ENCODE data around the gene BARX2.

BARX2 gene

DNA sequence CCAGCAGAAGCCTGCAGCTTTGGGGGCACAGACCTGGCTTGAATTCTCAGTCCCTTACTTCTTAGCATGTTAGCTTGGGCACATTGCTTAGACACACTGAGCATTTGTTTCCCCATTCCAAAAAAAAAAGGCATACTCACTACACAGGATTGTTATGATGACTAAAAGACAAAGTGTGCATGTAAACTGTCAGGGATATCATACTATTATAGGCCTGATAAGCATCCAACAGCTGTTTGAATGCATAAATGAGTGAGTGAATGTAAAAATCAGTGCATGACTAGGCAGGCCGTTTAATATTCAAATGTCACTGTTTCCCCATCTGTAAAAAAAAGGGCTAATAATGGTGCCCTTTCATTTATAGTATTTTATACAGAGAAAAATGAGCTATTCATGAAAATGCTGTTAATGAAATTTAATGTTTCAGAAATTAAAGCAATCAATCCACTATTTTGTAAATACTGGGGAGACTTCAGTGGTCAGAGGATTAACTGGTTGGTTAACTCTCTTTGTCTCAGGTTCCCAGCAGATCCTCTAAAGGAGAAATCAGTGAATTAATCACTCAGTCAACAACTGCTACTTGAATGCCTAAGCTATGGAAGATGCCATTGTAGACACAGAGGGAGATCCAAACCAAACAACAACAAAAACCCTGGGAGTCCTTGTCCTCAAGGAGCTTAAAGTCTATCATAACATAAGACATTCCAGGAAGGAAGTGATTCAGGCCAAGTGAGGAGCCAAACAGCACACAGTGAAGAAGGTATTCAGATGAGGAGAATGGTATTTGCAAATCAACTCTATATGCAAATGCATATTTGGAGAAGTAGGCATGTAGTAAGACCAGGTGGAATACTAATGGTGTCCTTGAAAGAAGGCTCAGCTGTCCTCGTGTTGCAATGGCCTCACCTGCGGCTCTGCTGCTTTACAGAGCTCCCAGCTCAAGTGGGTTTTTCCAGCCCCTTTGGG lies 26.8 kb downstream of the BARX2 start:
- DNase-seq (ENCODE audit: low read depth), result no peak

DNA sequence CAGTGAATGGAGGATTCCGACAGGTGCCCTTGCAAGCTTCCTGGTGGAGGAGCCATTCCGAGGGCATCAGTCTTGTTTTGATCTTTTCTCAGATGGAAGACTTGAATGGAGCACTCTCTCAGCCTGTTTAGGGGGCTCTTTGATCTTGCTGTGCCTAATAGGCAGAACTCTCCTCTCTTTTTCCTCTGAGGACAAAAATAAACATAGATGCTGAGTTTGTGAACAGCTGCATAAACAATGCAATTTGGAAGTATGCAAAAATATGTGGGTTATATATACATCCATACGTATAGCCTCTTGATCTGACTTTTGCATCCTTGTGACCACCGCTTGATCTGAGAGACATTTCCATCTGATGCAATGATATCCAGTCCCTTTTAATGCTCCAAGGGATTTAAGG lies 29.1 kb downstream of the BARX2 start:
- DNase-seq (ENCODE audit: low read depth), result no peak

DNA sequence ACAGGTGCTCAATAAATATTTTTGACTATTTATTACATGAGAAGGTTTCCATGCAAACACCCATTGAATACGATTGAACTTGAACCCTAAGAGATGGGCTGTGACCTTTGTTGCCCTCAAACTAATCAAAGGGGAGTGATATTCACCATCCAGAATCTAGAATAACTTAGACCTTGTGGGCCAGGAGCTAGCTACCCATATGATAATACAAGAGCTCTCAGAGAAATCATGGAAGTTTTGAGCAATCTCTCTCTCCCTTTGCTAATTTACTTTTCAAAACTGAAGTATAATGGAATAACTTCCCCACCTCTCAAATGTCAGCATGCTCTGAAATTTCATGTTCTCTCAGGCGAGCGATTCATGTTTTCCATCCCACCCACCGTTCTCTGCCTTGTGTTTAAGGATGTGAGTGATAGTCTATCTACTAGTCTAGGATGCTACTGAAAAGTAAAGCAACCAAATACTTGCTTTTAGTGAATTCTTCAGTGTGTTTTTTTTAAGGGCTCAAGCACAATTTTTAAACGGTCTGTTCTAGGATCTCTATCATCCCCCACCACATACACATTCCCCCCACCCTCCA lies 33.3 kb downstream of the BARX2 start:
- no peak for DNase-seq (ENCODE audit: low read depth)

DNA sequence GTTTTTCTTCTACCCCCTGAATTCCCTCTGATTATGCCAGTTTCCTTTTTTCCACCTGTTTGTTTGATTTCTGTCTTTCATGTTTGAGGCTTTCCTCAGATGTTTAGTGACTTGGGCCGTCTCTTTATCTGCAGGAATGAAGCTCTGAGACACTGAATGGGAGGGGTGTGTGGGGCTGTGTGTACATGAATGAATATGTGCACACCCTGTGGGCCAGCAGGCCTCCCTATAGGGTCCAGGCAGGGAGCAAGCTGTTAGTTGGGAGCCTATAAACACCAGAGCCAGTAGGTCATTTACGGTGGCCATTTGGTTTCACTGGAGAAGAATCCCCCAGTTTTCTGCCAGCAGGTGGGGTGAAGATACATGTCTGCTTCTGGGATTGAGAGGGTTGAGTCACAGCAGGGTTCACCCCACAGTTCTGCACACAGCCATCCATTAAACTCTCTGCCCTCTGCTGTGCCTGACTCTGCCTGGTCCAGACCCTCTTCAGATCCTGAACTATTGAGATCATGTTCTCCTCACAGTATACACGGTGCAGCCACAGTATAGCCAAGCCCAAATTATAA lies 34.8 kb downstream of the BARX2 start:
- no peak for DNase-seq (ENCODE audit: low read depth)

DNA sequence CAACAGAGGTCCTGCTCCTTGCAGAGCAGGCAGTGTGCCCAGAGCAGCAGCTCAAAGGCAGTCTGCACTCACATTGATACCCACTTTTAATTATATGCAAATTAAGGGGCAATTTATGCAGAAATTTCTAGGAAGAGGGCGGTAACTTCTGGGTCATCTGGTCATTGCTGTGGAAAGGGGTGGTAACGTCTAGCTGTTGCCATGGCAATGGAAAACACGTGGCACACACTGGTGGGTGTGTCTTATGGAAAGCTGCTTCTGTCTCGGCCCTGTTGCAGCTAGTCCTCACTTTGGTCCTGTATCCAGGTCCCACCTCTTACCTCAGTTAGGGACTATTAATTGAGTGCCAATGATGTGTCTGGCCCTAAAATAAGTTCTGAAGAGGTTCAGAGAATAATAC lies 36.8 kb downstream of the BARX2 start:
- no peak for DNase-seq (ENCODE audit: low read depth)

DNA sequence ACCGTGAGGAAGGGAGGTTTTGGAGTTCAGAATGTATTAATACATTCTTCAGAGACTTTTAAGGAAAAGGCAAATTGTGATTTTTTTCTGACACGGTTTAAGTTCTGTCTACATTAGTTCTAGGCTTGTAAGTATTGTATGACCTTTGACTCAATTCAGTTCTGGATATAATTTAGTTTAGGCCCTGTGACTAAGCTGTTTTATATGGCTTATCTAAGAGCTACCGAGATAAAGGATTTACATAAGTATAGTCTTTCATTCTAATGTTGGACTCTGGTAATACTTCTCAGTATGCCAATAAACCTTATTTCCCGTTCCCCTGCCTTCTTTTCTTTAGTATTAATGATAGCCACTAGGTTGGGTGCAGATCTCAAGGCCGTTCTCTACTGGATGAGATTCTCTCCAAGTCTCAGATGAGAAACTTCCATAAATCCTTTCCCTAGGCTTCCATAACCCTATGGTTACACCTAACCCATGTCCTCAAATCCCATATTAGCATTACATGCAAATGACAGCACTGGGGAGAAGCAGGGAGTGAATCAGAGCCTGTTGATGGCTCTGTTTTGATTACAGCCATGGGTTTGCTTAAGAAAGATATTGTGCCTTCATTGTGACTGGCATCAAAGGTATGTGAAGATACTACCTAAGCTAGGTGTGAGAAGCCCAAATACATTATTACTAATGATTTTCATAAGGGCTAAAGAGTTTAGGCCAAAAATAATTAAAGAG lies 38.7 kb downstream of the BARX2 start:
- DNase-seq (ENCODE audit: low read depth), result no peak

DNA sequence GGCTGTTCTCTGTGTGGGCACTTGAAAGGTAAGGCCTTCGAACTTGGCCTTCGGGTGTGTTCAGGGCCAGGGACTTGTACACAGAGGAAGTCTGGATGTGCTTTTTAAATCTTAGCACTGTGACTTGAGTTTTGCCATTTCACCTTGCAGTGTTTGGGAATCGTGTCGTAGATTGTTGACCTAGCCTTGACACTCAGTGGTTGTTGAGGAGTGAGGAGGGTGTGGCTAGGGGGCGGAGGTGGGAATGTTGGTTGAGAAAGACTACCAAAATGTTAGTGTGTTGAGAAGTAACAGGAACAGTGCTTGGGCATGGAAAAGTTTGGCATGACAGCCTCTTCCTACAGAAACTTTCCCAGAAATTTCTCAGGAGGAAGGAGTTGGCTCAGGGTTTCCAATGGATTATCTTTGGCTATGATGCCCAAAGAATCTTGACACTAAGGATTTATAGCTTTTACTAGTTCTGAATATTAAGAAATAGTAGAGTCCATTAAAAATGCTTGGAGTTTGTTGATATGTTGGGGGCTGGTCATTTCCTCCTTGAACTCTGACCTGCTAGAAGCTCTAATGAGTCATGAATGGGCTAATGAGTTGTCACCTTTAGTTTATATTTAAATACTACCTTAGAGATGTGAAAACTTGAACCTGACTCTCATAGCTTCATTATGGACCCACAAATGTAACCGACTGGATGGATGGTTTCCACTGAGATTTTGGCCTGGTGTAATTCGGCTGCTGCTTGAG lies 40.6 kb downstream of the BARX2 start:
- DNase-seq (ENCODE audit: low read depth), result no peak

DNA sequence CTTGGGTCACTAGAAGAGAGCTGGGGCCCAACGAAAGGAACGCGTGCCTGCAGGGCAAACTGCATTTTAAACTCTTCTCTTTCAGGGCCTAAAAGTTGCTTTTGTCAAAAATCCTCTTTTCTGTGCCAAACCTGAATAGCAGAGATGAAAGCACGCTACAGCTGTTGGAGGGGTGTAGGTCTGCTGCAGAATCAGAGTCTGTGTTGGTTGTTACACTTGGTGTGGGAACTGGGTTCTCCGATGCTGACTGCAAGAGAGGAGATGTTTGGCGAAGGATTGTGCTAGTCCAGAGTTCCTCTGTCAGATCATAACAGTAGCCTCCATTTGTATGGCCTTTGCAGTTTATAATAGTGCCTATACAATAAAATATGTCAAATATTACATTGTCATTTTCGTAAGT lies 41.8 kb downstream of the BARX2 start:
- no peak for DNase-seq (ENCODE audit: low read depth)

DNA sequence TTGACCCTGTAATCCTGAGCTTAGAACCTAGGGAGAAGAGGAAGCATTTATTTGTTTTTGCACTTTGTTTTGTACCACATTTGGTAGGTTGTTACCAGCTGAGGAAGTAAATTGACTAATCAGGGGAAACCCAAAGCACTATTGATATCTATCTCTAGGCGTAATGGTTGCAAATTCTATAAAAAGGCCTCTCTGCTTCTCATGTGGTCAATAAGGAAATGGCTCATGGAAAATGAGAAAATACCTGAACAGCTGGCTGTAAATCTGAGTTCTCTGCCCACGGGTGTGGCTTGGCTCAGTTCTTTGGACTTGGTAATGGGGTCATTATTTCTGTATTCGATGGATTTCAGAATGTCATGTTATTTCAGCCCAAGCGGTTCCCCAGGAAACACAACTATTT lies 42.4 kb downstream of the BARX2 start:
- no peak for DNase-seq (ENCODE audit: low read depth)

DNA sequence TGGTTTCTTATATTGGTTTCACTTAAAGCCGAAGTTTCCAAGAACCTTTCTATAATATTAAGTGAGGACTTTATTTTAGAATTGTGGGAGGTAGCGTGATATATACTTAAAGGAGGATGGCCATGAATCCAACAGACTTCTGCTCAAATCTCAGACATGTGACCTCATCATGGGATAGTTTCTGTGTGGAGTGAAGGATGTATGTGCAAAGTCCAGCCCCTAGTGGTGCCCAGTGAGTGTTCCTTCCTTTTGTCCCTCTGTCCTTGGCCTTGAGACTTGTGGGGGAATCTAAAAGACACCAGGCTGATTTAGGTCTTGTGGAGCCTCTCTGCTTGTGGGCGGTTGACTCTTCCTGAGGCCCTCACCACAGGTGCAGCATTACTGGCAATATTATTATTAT lies 43.7 kb downstream of the BARX2 start:
- DNase-seq (ENCODE audit: low read depth), result no peak

DNA sequence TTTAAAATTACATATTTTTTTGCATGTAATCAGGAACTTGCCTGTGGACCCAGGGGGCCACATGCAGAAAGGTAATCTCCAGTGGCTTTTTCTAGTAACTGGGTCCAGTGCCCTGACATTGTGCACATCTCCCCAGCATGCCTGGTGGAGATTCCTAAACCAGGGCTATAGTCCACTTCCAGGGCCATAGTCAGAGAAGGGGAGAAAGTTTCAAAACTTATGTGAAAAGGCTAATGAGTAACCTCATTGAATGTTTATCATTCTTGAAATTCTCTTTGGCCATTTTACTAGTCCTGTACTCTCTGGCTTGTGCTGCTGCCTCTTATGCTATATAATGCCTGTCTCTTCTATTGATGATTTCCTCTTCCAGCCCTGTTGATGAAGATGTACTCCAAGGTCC lies 47.8 kb downstream of the BARX2 start:
- DNase-seq (ENCODE audit: low read depth), result no peak

DNA sequence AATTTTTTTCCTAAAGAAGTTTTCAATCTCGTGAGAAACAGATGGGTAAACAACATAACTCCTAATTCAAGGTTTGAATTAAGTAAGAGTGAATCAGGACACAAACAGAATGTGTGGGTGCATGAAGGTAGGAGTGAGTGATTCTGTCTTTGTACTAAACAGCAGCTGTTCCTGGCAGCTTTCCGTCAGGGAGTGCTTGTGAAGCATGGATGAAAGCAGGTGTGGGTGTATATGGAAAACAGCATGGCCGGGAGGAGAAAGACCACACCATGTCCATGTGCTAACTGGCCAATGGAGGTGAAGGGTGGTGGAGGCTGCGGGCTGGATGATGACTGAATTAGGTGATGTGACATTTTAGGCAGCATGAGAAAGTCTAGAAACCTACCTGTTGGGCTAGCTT lies 49.6 kb downstream of the BARX2 start:
- DNase-seq (ENCODE audit: low read depth), result no peak

DNA sequence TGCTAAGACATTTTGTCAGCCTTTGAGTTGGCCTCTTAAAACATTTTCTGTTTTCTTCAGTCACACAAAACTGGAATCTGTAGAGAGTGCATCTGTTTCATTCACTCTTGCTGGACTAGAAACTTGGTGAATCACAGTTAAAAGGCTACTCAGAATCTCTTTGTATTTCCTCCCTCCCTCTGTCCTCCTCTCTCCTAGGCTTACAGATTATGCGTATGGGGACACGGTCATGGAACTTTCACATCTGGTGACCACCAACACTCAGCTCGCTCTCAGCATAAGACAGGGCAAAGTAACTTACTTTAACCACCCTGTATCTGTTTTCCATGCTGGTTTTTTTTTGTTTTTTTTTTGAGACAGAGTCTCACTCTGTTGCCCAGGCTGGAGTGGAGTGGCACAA lies 50.4 kb downstream of the BARX2 start:
- DNase-seq (ENCODE audit: low read depth), result no peak

DNA sequence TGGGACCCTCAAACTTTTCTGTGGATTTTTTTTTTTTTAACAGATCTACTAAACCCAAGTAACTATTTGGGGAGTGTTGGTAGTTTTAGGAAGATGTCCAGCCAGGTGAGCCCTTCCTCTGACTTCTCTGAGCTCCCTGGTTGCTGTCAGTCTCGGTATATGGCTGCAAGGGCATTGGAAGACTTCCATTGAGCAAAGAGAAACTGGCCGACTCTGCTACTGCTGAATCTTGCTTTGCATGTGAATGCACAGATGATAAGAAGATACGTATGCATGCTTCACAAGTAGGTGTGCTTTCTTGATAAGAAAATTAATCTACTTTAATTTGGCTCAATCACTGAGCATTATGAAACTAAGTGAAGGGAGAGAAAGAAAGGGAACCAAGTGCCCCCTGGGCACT lies 51.1 kb downstream of the BARX2 start:
- DNase-seq (ENCODE audit: low read depth), result no peak

DNA sequence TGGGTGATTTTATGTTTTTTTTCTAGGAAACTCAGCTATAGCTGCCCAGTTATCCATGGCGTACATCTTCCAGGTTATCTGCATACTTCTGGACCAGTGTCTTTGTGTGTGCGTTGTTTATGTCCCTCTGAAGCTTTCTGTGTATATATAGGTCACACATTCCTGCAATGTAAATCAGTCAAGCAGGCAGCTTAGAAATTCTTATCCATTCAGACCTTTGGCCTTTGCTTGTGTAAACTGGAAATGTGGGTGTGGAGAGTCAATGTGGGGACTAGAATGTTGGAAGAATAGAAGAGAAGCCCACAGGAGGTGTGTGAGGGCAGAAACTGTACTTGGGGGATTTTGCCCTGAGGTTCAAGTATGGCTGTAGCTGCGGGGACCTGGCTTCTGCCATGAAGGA lies 51.7 kb downstream of the BARX2 start:
- DNase-seq (ENCODE audit: low read depth), result no peak

DNA sequence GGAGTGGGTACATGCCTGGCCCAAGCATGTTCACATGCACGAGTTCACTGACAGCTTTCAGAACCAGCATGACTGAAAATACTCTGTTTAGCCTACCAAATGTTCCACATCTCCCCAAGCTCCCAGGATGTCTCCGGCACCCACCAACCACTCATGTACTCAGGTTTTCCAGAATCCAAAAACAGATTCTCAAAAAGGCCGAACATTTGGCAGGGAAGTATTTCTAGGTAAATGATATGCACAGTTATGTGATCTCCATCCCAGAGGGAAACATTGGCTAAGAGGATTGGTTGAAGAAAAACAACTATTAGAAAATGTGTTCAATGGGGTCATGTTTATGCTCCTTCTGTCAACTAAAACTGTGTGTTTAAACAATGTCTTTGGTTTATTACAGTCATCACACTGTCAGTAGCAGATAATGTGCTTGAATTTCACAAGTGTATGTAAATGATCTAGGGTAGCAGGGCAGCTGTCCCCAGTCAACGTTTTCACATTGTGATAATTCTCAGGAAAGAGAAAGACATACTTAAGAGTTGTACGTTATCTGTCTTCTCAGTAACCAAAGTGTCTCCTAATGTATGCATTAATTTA lies 52.3 kb downstream of the BARX2 start:
- no peak for DNase-seq (ENCODE audit: low read depth)

DNA sequence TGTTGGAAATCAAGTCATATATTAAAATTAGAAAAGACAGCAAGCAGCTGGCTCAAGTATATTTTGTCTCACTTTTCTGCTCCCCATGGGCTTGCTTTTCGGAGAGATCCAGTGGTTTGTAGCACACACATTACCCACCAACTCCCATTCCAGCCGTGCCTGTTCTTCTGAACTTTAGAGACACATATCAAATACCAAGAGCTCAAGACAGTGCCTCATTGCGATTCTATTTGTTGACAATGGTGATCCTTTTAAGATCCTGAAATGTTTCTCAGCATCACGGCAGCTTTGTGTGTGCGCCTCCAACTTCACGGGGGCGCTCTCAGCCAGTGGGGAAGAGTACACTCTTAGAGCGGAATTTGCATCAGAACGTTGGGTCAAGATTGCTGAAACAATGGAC lies 52.9 kb downstream of the BARX2 start:
- no peak for DNase-seq (ENCODE audit: low read depth)

DNA sequence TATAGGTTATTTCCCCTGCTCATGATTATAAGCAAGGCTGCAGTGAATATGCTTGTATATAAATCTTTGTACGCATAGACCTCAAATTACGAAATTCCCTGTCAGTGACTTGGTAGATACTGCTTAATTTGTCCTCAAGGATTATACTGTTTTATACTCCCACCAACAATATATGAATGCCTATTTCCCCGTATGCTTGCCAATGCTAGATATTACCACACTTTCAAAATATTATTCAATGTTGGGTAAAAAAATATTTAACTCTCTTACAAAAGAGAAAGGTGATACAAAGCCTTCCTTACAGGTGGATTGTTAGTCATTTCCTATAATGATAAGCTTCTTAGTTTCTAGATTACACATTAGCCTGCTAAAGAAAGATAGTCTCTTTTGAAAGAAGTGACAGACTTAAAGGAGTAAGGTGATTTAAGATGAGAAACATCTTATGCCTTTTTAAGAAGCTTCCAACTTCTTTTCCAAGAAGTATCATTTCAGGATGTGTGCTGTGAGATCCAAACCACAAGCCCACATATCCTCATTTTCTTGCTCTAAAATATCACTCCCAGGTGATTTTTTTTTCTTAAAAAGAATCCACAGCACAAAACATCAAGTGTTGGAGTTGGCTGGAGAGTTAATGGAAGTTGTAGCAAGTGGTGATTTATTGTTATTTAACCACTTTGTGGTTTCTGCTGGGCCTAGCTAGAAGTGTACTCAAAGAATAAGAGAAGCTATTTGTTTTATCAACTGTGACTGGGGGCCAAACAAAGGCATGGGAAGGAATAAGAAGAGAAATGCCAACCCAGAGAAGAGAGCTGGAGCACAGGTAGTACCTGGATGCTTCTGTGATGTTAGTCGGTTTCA lies 59.2 kb downstream of the BARX2 start:
- no peak for DNase-seq (ENCODE audit: low read depth)

DNA sequence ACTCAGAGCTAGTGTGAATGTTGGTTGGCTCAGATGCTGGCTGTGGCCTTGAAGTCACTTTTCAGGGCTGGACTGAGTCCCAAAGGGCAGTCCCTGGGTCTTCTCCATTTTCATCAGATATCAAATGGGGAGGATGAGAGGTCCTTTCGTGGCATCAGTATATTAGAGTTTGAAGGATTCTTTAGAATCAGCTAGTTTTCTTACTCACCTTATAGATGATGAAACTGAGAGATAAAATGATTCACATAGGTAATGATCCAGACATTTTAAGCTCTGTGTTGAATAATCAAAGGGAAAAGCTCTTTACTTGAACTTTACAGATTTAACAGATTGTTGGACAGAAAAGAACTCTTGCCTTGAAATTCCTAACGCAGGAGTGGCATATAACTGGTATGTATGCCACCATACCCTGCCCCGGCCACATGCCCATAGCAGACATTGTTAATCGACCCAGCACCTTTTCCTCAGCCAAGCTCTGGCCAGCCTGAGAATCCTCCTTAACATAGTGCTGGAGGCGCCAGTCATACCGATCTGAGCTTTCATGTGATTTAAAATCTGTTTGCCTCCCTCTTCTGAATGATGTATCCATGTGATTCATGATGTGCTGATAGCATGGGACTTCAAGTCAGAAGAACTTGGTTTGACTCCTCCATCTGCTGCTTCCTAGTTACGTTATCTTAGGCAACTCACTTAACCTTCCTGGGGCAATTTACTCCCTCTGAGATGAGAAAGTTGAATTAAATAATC lies 60.0 kb downstream of the BARX2 start:
- DNase-seq (ENCODE audit: low read depth), result no peak

DNA sequence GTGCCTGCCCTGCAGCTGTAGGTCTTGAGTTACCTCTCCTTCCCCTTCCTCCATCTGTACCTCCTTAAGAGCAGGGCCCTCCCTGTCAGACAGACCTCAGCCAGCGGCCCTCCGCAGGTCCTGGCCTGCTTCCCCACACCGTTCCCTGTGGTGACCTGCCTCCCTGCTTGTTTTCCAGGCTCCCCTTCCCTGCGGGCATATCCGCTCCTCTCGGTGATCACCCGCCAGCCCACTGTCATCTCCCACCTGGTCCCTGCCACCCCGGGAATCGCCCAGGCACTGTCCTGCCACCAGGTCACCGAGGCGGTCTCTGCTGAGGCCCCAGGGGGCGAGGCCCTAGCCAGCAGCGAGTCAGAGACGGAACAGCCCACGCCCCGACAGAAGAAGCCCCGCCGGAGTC lies 60.9 kb downstream of the BARX2 start:
- no peak for DNase-seq (ENCODE audit: low read depth)
